BJ (cell line): ENCODE measurements around the gene CAMTA2. TPM values are rescaled to one million over a fixed set of nuclear protein-coding genes. Genes with fewer than 3 reads are reported as not detected.

Experiments used
- CTCF ChIA-PET: fragments of 350-600 bp; formaldehyde crosslinking; extraction: SDS; loops from one replicate; lab custom pipeline; 2021; ENCODE audit warnings: antibody characterized with exemption, inconsistent platforms; lab: Yijun Ruan, JAX
- POLR2A ChIA-PET: fragments of 300-600 bp; sonication (Branson Sonifier 250); formaldehyde crosslinking; extraction: SDS; loops from one replicate; lab custom pipeline; 2021; ENCODE audit warnings: antibody characterized with exemption; lab: Charles Lee
- DNase-seq: peaks from one replicate; pipeline ENCODE4 v3.0.0-alpha.2; 2011; ENCODE audit warnings: low read depth
- H3K27me3 ChIP-seq: 2 replicates; pipeline ENCODE4 v1.6.0; 2011; ENCODE audit warnings: low read length; ENCODE audit not compliant: control insufficient read depth, insufficient read depth
- H3K36me3 ChIP-seq: 2 replicates; pipeline ENCODE4 v1.5.1; 2011; ENCODE audit warnings: low read length; ENCODE audit not compliant: control insufficient read depth, insufficient read depth
- H3K4me3 ChIP-seq: 2 replicates; pipeline ENCODE4 v1.5.1; 2011; ENCODE audit warnings: low read depth, mild to moderate bottlenecking, control low read depth, low read length
- polyA plus RNA-seq: library from polyadenylated mRNA; depleted of rRNA; stranded (reverse); fragments of >200 nt; gene quantifications from 2 replicates; pipeline ENCODE4 v1.2.3, GENCODE V29; 2011
- TF ChIP-seq, protein P1 (sequence below): IDR thresholded peaks from 2 replicates; pipeline ENCODE4 v1.5.1; 2011; ENCODE audit warnings: low read depth, mild to moderate bottlenecking, control low read depth, inconsistent platforms, low read length, moderate library complexity; ENCODE audit not compliant: insufficient read depth

Gene CAMTA2
- polyA plus RNA-seq, 1 experiment, result 65.6 TPM

DNA sequence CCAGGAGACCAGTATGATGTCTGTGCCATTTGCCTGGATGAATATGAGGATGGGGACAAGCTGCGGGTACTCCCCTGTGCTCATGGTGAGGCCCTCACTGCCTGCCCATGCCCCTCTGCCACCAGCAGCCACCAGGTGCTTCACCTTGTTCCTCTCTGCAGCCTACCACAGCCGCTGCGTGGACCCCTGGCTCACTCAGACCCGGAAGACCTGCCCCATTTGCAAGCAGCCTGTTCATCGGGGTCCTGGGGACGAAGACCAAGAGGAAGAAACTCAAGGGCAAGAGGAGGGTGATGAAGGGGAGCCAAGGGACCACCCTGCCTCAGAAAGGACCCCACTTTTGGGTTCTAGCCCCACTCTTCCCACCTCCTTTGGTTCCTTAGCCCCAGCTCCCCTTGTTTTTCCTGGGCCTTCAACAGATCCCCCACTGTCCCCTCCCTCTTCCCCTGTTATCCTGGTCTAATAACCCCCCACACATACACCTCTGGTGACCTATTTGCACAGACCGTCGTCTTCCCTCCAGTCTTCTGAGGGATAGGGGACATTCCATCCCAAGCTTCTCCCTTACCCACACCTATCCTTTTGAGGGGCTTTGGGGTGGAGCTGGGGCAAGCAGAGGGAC is 42.8 kb downstream of the CAMTA2 start:
- DNase-seq, result no peak
- POLR2A ChIA-PET, result interaction anchor here (1.0 kb wide), 1 partner anchor 23 kb away, joined by 3 read pairs; the partner anchor contains the start of gene SPAG7
- no peak overlapping the region for H3K4me3 ChIP-seq
- no peaks in the 10 kb centered on the region for H3K27me3 ChIP-seq
- TF ChIP-seq, protein P1, sequence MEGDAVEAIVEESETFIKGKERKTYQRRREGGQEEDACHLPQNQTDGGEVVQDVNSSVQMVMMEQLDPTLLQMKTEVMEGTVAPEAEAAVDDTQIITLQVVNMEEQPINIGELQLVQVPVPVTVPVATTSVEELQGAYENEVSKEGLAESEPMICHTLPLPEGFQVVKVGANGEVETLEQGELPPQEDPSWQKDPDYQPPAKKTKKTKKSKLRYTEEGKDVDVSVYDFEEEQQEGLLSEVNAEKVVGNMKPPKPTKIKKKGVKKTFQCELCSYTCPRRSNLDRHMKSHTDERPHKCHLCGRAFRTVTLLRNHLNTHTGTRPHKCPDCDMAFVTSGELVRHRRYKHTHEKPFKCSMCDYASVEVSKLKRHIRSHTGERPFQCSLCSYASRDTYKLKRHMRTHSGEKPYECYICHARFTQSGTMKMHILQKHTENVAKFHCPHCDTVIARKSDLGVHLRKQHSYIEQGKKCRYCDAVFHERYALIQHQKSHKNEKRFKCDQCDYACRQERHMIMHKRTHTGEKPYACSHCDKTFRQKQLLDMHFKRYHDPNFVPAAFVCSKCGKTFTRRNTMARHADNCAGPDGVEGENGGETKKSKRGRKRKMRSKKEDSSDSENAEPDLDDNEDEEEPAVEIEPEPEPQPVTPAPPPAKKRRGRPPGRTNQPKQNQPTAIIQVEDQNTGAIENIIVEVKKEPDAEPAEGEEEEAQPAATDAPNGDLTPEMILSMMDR, result no peak
- CTCF ChIA-PET, result no interaction called here
- H3K36me3 ChIP-seq, result peaks cover 20% of the 10 kb centered on the region

DNA sequence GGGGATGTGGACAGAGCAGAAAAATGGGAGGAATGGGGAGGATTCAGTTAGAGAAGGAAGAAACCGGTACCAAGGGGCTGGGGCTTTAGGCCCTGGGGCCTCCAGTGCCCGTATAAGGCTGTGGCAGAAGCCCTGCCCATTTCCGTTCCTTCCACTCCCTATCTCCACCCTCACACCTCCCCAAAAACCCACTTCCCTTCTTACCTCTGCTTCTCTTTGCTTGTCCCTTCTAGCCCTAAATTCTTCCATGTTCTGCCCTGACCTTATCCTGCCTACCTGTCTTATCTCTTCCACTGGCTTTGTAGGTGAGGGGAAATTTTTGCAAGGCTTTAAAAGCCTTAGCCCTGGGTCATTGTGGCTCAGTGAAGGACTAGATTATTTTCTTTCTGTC is 43.3 kb downstream of the CAMTA2 start:
- ChIA-PET CTCF (no interaction called here), POLR2A (no interaction called here)
- TF ChIP-seq, protein P1, result no peak
- Histone ChIP-seq H3K4me3 (no peak overlapping the region), H3K27me3 (no peaks in the 10 kb centered on the region), H3K36me3 (peaks cover 20% of the 10 kb centered on the region)
- DNase-seq, result no peak

DNA sequence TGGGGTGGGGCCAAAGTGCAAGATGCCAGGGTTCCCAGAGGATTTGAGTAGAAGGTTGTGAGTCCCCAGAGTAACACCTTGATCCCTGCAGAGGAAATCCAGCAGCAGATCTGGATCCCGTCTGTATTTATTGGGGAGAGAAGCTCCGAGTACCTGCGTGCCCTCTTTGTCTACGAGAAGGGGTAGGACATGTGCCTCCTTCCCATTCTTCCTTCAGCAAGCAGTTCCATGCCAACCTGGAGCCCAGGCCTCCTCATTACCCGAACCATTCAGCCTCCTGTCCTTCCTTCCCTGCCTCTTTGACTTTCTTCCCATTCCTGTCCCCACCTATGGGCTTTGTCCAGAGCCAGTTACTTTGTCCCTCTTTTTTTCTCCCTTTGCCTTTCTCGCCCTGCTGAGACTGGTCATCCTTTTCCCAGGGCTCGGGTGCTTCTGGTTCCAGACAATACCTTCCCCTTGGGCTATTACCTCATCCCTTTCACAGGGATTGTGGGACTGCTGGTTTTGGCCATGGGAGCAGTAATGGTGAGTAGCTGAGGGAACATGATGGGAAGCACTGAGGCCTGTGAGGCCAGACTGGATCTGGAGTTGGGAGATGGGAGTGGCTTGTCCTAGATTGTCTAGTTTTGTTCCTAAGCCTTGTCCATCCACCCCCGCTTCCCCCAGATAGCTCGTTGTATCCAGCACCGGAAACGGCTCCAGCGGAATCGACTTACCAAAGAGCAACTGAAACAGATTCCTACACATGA is 44.5 kb downstream of the CAMTA2 start:
- POLR2A ChIA-PET, result no interaction called here
- CTCF ChIA-PET, result interaction anchor here (1.2 kb wide), 1 partner anchor 13 kb away, joined by 4 read pairs; no protein-coding TSS in a partner anchor
- Histone ChIP-seq H3K36me3 (peaks cover 22% of the 10 kb centered on the region), H3K27me3 (no peaks in the 10 kb centered on the region), H3K4me3 (no peak overlapping the region)
- TF ChIP-seq, protein P1, result no peak
- no peak for DNase-seq

DNA sequence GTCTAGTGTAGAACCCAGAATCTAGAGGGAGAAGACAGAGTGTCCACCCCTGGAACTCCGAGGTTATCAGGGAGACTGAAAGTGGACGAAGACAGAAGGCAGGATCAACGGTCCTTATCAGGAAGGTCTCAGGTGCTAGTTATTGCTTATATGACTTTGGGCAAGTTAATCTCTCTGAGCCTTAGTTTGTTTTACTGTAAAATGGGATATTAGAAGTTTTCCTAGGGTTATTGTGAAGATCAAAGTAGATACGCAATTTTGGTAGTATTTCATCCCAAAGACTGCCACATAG is 46.2 kb downstream of the CAMTA2 start:
- TF ChIP-seq, protein P1, result no peak
- Histone ChIP-seq H3K4me3 (peak overlapping the region; percentile 72), H3K27me3 (no peaks in the 10 kb centered on the region), H3K36me3 (peaks cover 31% of the 10 kb centered on the region)
- ChIA-PET POLR2A (no interaction called here), CTCF (interaction anchor here (1.5 kb wide), 1 partner anchor 17 kb away, joined by 6 read pairs; no protein-coding TSS in a partner anchor)
- no peak for DNase-seq

DNA sequence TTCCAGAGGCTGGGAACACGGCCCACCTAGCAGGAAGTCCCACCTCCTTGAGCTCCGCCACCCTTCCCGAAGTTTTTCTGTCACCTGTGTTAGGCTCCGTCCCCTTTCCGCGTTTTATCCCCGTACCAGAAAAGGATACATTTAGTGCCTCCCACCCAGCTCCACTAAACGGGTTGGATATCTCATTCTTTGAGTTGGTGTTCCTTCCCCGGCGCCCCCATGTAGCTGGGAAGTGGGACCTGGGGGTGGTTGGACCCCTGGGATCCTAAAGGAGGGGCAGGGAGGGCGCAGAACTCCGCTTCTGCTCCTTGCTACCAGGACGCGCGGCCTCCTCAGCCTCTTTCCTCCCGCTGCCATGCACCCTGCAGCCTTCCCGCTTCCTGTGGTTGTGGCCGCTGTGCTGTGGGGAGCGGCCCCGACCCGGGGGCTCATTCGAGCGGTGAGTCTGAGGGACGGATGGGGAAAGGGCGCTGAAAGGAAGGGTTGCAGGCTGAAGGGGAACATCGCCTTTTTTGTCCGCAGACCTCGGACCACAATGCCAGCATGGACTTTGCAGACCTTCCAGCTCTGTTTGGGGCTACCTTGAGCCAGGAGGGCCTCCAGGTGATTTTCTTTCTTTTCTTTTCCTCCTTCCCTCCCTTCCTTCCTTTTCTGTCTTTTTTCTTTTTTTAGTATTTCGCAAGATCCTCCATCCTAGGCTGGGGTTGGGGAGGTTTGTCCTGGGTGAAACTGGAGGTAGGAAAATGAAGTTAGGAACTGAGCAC is 46.7 kb downstream of the CAMTA2 start:
- H3K4me3 ChIP-seq, result peak overlapping the region; percentile 72
- H3K27me3 ChIP-seq, result no peaks in the 10 kb centered on the region
- ChIA-PET POLR2A (interaction anchor here (0.6 to 1.7 kb wide), 4 partner anchors 8 to 31 kb away, joined by 3 to 9 read pairs (median 5); partner anchors contain the start of gene SPAG7), CTCF (interaction anchor here (0.6 to 2.7 kb wide), 10 partner anchors 12 to 55 kb away, joined by 3 to 17 read pairs (median 4); partner anchors contain the start of genes CAMTA2 and CHRNE)
- TF ChIP-seq, protein P1, result no peak
- no peak for DNase-seq
- H3K36me3 ChIP-seq, result peaks cover 27% of the 10 kb centered on the region
